ENCODE results near the gene DYRK3.
A peak's percentile ranks its signal among the peaks of the same experiment; 100 is the strongest.

Gene DYRK3

GRCh38 chr1:206588492-206588891 is 46.8 kb upstream of the DYRK3 start:
- H3K27me3 ChIP-seq (ENCODE audit: low read length) = no peaks in the 10 kb centered on the region
- H2AFZ ChIP-seq (ENCODE audit: low read depth, low read length, severe bottlenecking) = no peak overlapping the region
- no peak for TF ChIP-seq EZH2phosphoT487 (conservative IDR thresholded peaks at IDR 0.05; ENCODE audit: low read length)
- no peak for TF ChIP-seq CTCF (IDR thresholded peaks at IDR 0.05; ENCODE audit: insufficient read depth, low read length, poor library complexity, severe bottlenecking)
- no peaks in the 10 kb centered on the region for H3K79me2 ChIP-seq (ENCODE audit: insufficient read depth, low read length)
- no peak overlapping the region for H3K4me2 ChIP-seq (ENCODE audit: low read depth, low read length, poor library complexity, severe bottlenecking)
- H3K4me3 ChIP-seq (ENCODE audit: insufficient read depth, low read length, poor library complexity, severe bottlenecking) = no peak overlapping the region
- no peak overlapping the region for H3K9ac ChIP-seq (ENCODE audit: low read length)
- H3F3A ChIP-seq (ENCODE audit: insufficient read depth) = no peaks in the 10 kb centered on the region
- no peaks in the 10 kb centered on the region for H3K9me2 ChIP-seq (replicated peaks; ENCODE audit: insufficient read depth, low read length)
- no peaks in the 10 kb centered on the region for H3K9me3 ChIP-seq (ENCODE audit: insufficient read depth, low read length)
- peaks cover 3% of the 10 kb centered on the region; the same call in 1 of the 2 replicates for H3K36me3 ChIP-seq (ENCODE audit: low read length)
- no peaks in the 10 kb centered on the region for H4K20me1 ChIP-seq (ENCODE audit: low read depth, low read length)
- H3K27ac ChIP-seq (ENCODE audit: low read depth, low read length) = no peak overlapping the region

GRCh38 chr1:206589206-206589605 is 46.1 kb upstream of the DYRK3 start:
- H4K20me1 ChIP-seq (ENCODE audit: low read depth, low read length) = no peaks in the 10 kb centered on the region
- H3F3A ChIP-seq (ENCODE audit: insufficient read depth) = no peaks in the 10 kb centered on the region
- no peaks in the 10 kb centered on the region for H3K9me3 ChIP-seq (ENCODE audit: insufficient read depth, low read length)
- H3K27me3 ChIP-seq (ENCODE audit: low read length) = no peaks in the 10 kb centered on the region
- H3K36me3 ChIP-seq (ENCODE audit: low read length) = peaks cover 5% of the 10 kb centered on the region; the same call in 1 of the 2 replicates
- TF ChIP-seq CTCF (IDR thresholded peaks at IDR 0.05; ENCODE audit: insufficient read depth, low read length, poor library complexity, severe bottlenecking) (no peak), EZH2phosphoT487 (conservative IDR thresholded peaks at IDR 0.05; ENCODE audit: low read length) (no peak)
- H3K9ac ChIP-seq (ENCODE audit: low read length) = no peak overlapping the region
- no peak overlapping the region for H3K4me3 ChIP-seq (ENCODE audit: insufficient read depth, low read length, poor library complexity, severe bottlenecking)
- H2AFZ ChIP-seq (ENCODE audit: low read depth, low read length, severe bottlenecking) = no peak overlapping the region
- no peaks in the 10 kb centered on the region for H3K79me2 ChIP-seq (ENCODE audit: insufficient read depth, low read length)
- no peaks in the 10 kb centered on the region for H3K9me2 ChIP-seq (replicated peaks; ENCODE audit: insufficient read depth, low read length)
- no peak overlapping the region for H3K27ac ChIP-seq (ENCODE audit: low read depth, low read length)
- H3K4me2 ChIP-seq (ENCODE audit: low read depth, low read length, poor library complexity, severe bottlenecking) = no peak overlapping the region

GRCh38 chr1:206590025-206590758 is 45.1 kb upstream of the DYRK3 start:
- H3K27ac ChIP-seq (ENCODE audit: low read depth, low read length) = no peak overlapping the region

More at GRCh38 chr1:206590025-206590758, 45.1 kb upstream of the DYRK3 start:
- H3K79me2 ChIP-seq (ENCODE audit: insufficient read depth, low read length) = no peaks in the 10 kb centered on the region
- TF ChIP-seq CTCF (IDR thresholded peaks at IDR 0.05; ENCODE audit: insufficient read depth, low read length, poor library complexity, severe bottlenecking) (peak; percentile 24), EZH2phosphoT487 (conservative IDR thresholded peaks at IDR 0.05; ENCODE audit: low read length) (no peak)
- no peaks in the 10 kb centered on the region for H4K20me1 ChIP-seq (ENCODE audit: low read depth, low read length)
- H3K36me3 ChIP-seq (ENCODE audit: low read length) = peaks cover 10% of the 10 kb centered on the region; the same call in 1 of the 2 replicates
- no peaks in the 10 kb centered on the region for H3K9me2 ChIP-seq (replicated peaks; ENCODE audit: insufficient read depth, low read length)
- H3K4me2 ChIP-seq (ENCODE audit: low read depth, low read length, poor library complexity, severe bottlenecking) = no peak overlapping the region
- H3K9ac ChIP-seq (ENCODE audit: low read length) = no peak overlapping the region
- H3K4me3 ChIP-seq (ENCODE audit: insufficient read depth, low read length, poor library complexity, severe bottlenecking) = no peak overlapping the region
- H3K27me3 ChIP-seq (ENCODE audit: low read length) = no peaks in the 10 kb centered on the region
- H3K9me3 ChIP-seq (ENCODE audit: insufficient read depth, low read length) = no peaks in the 10 kb centered on the region
- H2AFZ ChIP-seq (ENCODE audit: low read depth, low read length, severe bottlenecking) = no peak overlapping the region
- no peaks in the 10 kb centered on the region for H3F3A ChIP-seq (ENCODE audit: insufficient read depth)
